D721Med (cell line): Measurements from ENCODE around the gene ITPRIPL2.

Source experiments
- DNase-seq: peaks from one replicate; pipeline ENCODE4 v3.0.0; 2011; ENCODE audit warnings: low spot score; ENCODE audit not compliant: insufficient read length
- FAIRE-seq: peaks from 2 replicates; lab custom pipeline; 2011; peaks lifted over from hg19 to GRCh38; lab: Jason Lieb, UNC
- CTCF ChIP-seq: IDR thresholded peaks from 2 replicates; pipeline ENCODE4 v1.5.1; 2012; ENCODE audit warnings: mild to moderate bottlenecking, control low read depth; ENCODE audit not compliant: insufficient read depth; ENCODE audit errors: missing control alignments

Gene ITPRIPL2

GRCh38 chr16:19130852-19131824 is 17.4 kb downstream of the ITPRIPL2 start:
- DNase-seq (no peak), FAIRE-seq (no peak)
- no peak for TF ChIP-seq CTCF

GRCh38 chr16:19131825-19132218 is 18.1 kb downstream of the ITPRIPL2 start:
- FAIRE-seq (no peak), DNase-seq (no peak)
- no peak for TF ChIP-seq CTCF

GRCh38 chr16:19132255-19132654 is 18.5 kb downstream of the ITPRIPL2 start:
- DNase-seq, result no peak
- no peak for FAIRE-seq
- no peak for TF ChIP-seq CTCF

GRCh38 chr16:19132898-19133297 is 19.1 kb downstream of the ITPRIPL2 start:
- DNase-seq, result no peak
- FAIRE-seq, result no peak
- no peak for TF ChIP-seq CTCF

GRCh38 chr16:19133600-19133999 is 19.8 kb downstream of the ITPRIPL2 start:
- no peak for DNase-seq
- no peak for FAIRE-seq
- no peak for TF ChIP-seq CTCF

GRCh38 chr16:19135201-19135842 is 21.6 kb downstream of the ITPRIPL2 start:
- DNase-seq, result no peak
- no peak for TF ChIP-seq CTCF
- no peak for FAIRE-seq

- no peak for DNase-seq
- TF ChIP-seq CTCF, result no peak
- no peak for FAIRE-seq
Measured at GRCh38 chr16:19135896-19136438, 22.2 kb downstream of the ITPRIPL2 start.
